ENCODE results near the gene UFSP1. TPM values are rescaled to one million over a fixed set of nuclear protein-coding genes. Genes with fewer than 3 reads are reported as not detected.

Gene UFSP1
- total RNA-seq, 1 donor: 5.6 TPM

DNA sequence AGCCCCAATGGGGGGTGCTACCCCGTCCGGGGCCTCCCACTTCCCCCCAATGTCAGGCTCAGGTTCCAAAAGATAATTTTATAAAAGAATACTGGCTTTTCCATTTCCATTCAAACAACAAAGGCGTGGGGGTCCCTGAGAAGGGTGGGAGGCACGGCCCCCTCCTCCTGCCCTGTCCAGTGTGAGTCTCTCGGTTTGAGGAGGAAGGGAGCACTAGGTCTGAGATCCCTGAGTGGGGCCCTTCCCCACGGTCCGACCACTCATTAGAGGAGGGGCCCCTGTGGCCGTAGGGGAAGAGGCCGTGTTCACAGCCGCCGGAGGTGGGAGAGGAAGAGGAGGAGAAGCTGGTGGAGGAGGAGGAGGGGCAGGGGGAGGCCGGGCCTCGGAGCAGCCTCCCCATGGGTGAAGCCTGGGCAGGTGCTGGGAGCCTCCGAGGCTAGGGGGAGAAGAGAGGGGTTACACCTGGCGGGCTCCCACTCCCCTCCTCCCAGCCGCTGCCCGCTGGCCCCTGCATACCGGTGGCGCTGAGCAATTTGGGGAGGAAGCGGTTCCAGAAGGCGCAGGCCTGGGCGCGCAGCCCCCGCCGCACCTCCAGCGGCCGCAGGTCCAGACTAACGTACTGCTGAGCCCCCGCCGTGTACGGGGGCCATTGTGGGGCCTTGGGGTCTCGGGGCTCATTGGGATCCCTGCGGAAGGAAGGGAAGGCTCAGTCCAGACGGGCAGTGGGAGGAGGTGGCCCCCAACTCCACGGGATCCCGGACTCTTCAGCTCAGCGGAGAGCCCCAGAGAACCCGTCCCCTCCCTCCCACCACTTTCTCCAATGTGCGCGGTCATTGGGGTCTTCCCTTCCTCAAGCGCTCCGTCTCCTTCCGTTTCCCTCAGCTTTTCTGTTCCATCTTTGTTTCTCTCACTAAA lies 1.4 kb upstream of the UFSP1 start:
- peak overlapping the region; percentile 64 for H3K4me3 ChIP-seq (ENCODE audit: low read depth, low read length)
- TF ChIP-seq, protein P1, sequence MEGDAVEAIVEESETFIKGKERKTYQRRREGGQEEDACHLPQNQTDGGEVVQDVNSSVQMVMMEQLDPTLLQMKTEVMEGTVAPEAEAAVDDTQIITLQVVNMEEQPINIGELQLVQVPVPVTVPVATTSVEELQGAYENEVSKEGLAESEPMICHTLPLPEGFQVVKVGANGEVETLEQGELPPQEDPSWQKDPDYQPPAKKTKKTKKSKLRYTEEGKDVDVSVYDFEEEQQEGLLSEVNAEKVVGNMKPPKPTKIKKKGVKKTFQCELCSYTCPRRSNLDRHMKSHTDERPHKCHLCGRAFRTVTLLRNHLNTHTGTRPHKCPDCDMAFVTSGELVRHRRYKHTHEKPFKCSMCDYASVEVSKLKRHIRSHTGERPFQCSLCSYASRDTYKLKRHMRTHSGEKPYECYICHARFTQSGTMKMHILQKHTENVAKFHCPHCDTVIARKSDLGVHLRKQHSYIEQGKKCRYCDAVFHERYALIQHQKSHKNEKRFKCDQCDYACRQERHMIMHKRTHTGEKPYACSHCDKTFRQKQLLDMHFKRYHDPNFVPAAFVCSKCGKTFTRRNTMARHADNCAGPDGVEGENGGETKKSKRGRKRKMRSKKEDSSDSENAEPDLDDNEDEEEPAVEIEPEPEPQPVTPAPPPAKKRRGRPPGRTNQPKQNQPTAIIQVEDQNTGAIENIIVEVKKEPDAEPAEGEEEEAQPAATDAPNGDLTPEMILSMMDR (IDR thresholded peaks at IDR 0.05; ENCODE audit: insufficient read depth, low read depth, low read length): no peak
- no peak for DNase-seq (ENCODE audit: low read depth)

DNA sequence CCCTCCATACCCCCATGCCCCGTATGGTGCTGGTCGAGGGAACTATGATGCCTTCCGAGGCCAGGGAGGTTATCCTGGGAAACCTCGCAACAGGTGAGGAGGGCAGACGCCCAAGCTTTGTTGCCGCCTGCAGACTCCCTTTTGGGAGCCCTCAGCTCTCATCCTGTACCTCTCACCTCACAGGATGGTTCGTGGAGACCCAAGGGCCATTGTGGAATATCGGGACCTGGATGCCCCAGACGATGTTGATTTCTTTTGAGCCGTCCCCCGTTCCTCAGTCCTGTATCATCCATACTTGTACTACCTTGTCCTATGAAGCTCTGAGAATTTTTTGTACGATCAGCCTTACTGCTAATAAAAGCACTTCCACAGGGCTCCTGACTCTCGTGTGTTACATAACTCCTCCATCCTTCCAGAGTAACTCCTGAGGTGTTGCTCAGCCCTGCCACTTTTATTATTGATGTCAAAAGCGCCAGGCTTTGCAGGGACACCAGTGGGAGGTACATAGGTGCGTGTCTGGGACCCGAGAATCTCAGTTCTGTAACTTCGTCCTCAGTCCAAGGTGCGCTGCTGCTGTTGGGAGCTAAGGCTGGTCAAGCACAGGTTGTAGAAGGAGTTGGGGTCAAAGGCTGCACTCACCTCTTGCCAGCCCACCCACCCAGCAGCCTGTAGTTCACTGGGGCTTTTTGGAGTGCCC lies 1.1 kb downstream of the UFSP1 start:
- peak overlapping the region; percentile 67 for H3K4me3 ChIP-seq (ENCODE audit: low read depth, low read length)
- no peak for DNase-seq (ENCODE audit: low read depth)
- TF ChIP-seq, protein P1 (IDR thresholded peaks at IDR 0.05; ENCODE audit: insufficient read depth, low read depth, low read length): no peak

DNA sequence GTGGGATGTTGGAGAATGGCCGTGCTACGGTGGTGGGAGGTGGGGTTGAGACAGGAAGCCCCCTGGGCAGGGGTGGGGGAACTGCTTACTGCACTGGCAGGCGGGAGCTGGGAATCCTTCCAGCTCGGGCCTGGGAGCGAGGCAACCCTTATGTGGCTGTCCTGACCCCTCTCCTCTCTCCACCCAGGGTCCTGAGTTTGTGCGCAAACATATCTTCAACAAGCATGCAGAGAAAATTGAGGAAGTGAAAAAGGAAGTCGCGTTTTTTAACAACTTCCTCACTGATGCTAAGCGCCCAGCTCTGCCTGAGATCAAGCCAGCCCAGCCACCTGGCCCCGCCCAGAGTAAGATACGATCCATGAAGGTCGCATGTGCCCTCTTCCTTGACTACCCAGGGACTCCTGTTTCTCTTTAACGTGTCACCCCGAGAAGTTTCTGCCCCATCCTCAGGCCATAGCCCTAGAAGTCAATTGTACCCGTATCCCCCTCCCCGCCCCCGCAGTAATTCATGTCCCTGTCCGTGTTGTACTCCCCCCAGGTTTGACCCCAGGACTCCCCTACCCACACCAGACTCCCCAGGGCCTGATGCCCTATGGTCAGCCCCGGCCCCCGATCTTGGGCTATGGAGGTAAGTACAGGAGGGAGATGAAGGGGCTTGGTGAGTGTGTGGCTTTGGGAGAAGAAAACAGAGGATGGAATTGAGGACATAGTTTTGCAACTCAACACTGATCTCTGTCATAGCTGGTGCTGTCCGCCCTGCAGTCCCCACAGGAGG lies 1.8 kb downstream of the UFSP1 start:
- TF ChIP-seq, protein P1 (IDR thresholded peaks at IDR 0.05; ENCODE audit: insufficient read depth, low read depth, low read length): no peak
- H3K4me3 ChIP-seq (ENCODE audit: low read depth, low read length): no peak overlapping the region
- no peak for DNase-seq (ENCODE audit: low read depth)

DNA sequence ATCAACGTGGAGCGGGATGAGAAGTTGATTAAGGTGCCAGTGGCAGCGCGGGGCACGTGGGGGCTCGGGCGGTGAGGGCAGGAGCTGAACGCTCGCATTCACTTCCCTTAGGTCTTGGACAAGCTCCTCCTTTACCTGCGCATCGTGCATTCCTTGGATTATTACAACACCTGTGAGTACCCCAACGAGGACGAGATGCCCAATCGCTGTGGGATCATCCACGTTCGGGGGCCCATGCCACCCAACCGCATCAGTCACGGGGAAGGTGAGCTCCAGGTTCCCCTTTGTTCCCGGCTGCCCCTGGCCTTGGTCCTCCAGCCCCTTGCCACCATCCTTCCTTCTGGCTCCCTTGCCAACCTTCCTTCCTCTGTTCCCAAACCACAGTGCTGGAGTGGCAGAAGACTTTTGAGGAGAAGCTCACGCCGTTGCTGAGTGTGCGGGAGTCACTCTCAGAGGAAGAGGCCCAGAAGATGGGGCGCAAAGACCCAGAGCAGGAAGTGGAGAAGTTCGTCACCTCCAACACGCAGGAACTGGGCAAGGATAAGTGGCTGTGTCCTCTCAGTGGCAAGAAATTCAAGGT lies 2.5 kb downstream of the UFSP1 start:
- DNase-seq (ENCODE audit: low read depth): no peak
- TF ChIP-seq, protein P1 (IDR thresholded peaks at IDR 0.05; ENCODE audit: insufficient read depth, low read depth, low read length): no peak

DNA sequence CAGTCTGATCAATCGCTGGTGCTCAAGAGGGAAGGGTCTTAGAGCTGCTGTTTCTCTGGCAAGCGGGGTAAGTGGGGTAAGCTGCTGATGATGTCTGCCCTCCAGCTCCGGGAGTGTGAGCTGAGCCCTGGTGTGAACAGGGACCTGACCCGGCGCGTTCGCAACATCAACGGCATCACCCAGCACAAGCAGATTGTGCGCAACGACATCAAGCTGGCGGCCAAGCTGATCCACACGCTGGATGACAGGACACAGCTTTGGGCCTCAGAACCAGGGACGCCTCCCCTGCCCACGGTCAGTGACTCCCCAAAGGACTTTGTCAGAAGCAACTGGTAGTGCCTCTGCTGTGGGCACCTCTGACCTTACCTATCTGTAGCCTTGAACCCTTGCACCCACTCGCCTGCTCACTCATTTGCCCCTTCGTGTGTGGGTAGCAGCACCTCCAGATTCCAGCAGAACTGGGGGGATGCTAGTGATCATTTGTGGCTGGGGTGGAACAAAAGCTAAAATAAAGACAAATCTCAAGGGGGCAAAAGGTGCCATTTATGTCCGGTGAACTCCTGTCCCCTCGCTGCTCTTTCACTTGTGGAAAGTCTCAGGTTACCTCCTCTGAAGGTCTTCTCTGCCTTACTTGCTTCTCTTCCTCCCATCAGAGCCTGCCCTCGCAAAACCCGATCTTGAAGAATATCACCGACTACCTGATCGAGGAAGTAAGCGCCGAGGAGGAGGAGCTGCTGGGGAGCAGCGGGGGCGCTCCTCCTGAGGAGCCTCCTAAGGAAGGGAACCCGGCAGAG lies 3.2 kb downstream of the UFSP1 start:
- DNase-seq (ENCODE audit: low read depth): no peak
- H3K4me3 ChIP-seq (ENCODE audit: low read depth, low read length): no peak overlapping the region
- TF ChIP-seq, protein P1 (IDR thresholded peaks at IDR 0.05; ENCODE audit: insufficient read depth, low read depth, low read length): no peak

More for the DNA sequence above, 2.5 kb downstream of the UFSP1 start:
- no peak overlapping the region for H3K4me3 ChIP-seq (ENCODE audit: low read depth, low read length)
